ENCODE results near the gene RHBDF1.

DNA sequence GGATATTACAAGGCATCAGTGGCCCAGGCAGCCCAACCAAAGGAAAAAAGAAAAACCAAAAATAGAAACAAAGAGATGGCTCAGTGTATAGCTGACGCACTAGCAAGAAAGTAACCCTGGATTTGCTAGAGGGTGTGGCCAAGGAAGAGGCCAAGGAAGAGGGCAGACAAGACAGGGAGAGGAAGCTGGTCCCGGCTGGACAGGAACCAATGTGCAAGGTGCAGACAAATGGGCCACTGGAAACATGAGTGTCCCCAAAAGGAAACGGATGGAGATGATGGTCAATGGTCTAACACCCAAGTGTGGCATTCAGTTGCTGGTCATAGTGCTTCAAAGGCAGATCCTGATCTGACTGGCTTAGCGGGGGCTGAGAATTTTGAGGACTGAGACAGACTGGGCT, 29.7 kb downstream of the RHBDF1 start:
- TF ChIP-seq, protein P1, sequence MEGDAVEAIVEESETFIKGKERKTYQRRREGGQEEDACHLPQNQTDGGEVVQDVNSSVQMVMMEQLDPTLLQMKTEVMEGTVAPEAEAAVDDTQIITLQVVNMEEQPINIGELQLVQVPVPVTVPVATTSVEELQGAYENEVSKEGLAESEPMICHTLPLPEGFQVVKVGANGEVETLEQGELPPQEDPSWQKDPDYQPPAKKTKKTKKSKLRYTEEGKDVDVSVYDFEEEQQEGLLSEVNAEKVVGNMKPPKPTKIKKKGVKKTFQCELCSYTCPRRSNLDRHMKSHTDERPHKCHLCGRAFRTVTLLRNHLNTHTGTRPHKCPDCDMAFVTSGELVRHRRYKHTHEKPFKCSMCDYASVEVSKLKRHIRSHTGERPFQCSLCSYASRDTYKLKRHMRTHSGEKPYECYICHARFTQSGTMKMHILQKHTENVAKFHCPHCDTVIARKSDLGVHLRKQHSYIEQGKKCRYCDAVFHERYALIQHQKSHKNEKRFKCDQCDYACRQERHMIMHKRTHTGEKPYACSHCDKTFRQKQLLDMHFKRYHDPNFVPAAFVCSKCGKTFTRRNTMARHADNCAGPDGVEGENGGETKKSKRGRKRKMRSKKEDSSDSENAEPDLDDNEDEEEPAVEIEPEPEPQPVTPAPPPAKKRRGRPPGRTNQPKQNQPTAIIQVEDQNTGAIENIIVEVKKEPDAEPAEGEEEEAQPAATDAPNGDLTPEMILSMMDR (IDR thresholded peaks at IDR 0.05) = no peak
- no peak for TF ChIP-seq POLR2A (IDR thresholded peaks at IDR 0.05)
